GM12864 (cell line): ENCODE measurements around the gene DLGAP4.

Source experiments
- DNase-seq: peaks from one replicate; pipeline ENCODE4 v3.0.0-alpha.2; 2011; ENCODE audit warnings: low read depth
- H3K4me3 ChIP-seq: 2 replicates; pipeline ENCODE4 v1.5.1; 2011; ENCODE audit warnings: mild to moderate bottlenecking, low read depth, low read length, control low read depth
- CTCF ChIP-seq: IDR thresholded peaks from 2 replicates; pipeline ENCODE4 v1.5.1; 2011; ENCODE audit warnings: low read depth, mild to moderate bottlenecking, moderate library complexity, low read length, control low read depth, inconsistent platforms; ENCODE audit errors: missing control alignments

DLGAP4 gene

GRCh38 chr20:36367370-36367745 is 61.2 kb downstream of the DLGAP4 start:
- TF ChIP-seq CTCF = no peak
- DNase-seq = no peak

GRCh38 chr20:36367907-36368799 is 62.0 kb downstream of the DLGAP4 start:
- no peak overlapping the region for H3K4me3 ChIP-seq
- TF ChIP-seq CTCF = no peak
- no peak for DNase-seq

More at GRCh38 chr20:36367370-36367745, 61.2 kb downstream of the DLGAP4 start:
- H3K4me3 ChIP-seq = no peak overlapping the region

GRCh38 chr20:36368869-36369268 is 62.7 kb downstream of the DLGAP4 start:
- TF ChIP-seq CTCF = no peak
- DNase-seq = no peak
- H3K4me3 ChIP-seq = no peak overlapping the region

- H3K4me3 ChIP-seq = no peak overlapping the region
- TF ChIP-seq CTCF = no peak
- DNase-seq = no peak
These were observed 63.6 kb downstream of the DLGAP4 start for GRCh38 chr20:36369739-36370138.

GRCh38 chr20:36370991-36371790 is 65.1 kb downstream of the DLGAP4 start:
- no peak overlapping the region for H3K4me3 ChIP-seq
- TF ChIP-seq CTCF = no peak
- DNase-seq = no peak

GRCh38 chr20:36372666-36373065 is 66.5 kb downstream of the DLGAP4 start:
- H3K4me3 ChIP-seq = no peak overlapping the region
- no peak for TF ChIP-seq CTCF
- DNase-seq = no peak
